Activated T-cell treated with anti-CD3 and anti-CD28 coated beads, Interleukin-2, amount 50 U/mL, for 48 hours (primary cell): ENCODE measurements around the gene S1PR1.
A peak's percentile ranks its signal among the peaks of the same experiment; 100 is the strongest.

Experiments used
- DNase-seq, 2 experiments: peaks; one replicate each; pipeline ENCODE4 v3.0.0-alpha.2; 2020

Gene S1PR1

DNA sequence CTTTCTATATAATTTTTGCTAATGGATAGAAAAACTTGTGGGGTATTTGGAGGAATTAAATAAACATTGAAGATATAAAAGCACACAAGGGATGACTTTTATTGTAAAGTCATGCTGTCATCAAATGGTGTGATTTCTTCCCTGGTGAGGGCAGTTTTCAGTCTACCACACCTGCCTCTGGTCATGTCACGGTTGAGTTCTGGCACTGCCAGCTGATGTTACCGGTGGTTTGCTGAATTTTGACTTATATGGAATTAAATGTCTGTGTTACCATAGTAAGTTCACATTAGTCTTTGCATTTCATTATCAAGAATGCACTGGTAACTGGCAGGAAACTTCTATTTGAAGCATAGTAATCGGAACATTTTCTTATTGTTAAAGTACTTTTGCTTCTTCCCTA, 13.4 kb downstream of the S1PR1 start:
- no peak for DNase-seq

GRCh38 chr1:101250656-101251272, 13.9 kb downstream of the S1PR1 start:
- no peak for DNase-seq

GRCh38 chr1:101251504-101251903, 14.7 kb downstream of the S1PR1 start:
- no peak for DNase-seq

- peak in 1 of 2 experiments; percentile 40 for DNase-seq
Observed at GRCh38 chr1:101253976-101254674, 17.3 kb downstream of the S1PR1 start.

- DNase-seq: peak in 1 of 2 experiments; percentile 33
Observed at GRCh38 chr1:101257500-101258325, 20.9 kb downstream of the S1PR1 start.

DNA sequence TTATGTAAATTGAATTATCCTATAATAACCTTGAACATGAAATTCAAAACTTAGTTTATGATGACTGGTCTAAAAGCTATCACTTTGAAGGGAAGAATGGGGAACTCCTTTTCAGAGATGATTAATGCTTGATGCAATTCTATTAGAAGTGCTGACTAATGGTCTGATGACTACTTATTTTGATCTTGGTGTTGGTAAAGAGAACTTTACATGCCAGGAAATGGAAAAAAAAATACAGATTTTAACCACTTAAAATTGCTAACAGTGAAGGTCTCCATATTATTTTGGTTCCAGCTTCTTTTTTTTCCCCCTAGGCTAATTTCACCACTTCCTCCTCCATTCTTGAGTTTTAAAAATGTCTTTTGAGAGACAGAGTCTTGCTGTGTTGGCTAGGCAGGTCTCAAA, 22.9 kb downstream of the S1PR1 start:
- DNase-seq: no peak

- no peak for DNase-seq
Observed at GRCh38 chr1:101260556-101261350, 23.9 kb downstream of the S1PR1 start.

DNA sequence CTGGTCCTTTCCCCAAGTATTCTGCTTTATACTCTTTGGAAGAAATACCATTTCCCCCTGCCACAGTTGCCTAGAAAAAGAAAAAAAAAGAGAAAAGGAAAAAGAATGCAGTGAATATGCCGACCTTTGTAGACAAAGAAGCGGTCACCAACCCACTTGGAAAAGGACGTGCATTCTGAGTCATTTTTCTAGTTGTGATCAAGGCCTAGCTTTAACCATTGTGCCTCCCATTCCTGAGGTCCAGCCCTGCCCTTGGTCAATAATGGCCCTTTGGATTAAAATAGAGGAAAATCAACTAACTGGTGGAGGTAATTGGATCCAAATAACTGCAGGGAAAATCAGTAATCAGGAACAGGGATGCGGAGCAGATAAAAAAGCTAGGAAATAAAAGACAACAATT, 24.8 kb downstream of the S1PR1 start:
- peak in 1 of 2 experiments; percentile 16 for DNase-seq

DNA sequence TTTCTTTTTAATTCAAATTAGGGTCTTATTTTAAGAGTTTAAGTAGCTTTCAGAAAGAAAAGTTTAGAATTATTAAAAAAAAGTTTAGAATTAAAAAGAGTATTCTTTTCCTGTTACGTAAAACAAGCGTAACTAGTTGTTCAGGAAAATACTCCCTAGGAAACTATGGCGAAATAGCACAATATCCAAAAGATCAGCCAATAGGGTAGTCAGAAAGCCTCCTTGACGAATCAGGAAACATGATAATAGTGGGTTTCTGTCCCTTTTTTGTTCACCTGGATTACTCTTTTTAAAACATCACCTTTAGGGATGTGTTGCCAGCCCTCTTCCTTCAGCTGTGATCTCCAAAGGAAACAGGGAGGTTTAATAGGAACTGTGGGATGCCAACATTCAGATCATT, 25.2 kb downstream of the S1PR1 start:
- no peak for DNase-seq

- peak in 1 of 2 experiments; percentile 18 for DNase-seq
Observed at GRCh38 chr1:101262630-101263348, 26.0 kb downstream of the S1PR1 start.

DNA sequence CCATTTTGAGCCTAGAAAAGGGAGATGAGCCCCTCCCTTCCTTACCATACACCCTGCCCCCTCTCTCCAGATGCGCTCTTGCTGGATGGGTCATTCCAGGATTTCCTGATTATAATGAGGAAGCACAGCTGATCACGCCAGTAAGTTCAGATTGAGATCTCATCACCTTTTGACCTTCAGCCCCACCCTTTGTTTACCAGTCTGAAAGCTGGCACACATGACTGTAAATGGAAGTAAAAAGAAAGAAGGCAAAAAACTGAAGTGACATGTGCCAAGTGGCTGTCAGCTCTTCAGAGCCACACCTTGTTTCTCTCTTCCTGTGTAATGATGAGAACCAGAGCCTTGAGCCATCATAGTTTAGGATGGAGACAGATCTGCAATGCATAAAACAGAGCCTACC, 27.9 kb downstream of the S1PR1 start:
- peak in 1 of 2 experiments; percentile 18 for DNase-seq

- DNase-seq: no peak
Observed at GRCh38 chr1:101265684-101266083, 28.9 kb downstream of the S1PR1 start.

DNA sequence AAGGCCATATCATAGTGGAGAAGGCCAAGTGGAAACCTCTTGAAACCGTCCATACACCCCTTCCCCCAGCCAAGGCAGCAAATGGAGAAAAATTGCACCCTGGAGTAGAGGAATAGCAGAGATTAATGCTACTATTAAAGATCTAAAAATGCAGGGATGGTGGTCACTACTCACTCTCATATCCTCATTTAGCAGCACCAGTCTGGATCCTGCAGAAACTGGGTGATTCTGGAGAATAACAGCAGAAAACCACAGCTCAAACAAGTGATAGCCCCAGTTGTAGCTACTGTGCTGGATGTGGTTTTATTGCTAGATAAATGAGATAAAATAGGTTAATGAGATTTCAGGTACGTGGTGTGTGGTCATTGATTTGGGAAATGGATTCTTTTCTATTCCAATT, 30.3 kb downstream of the S1PR1 start:
- DNase-seq: no peak

DNA sequence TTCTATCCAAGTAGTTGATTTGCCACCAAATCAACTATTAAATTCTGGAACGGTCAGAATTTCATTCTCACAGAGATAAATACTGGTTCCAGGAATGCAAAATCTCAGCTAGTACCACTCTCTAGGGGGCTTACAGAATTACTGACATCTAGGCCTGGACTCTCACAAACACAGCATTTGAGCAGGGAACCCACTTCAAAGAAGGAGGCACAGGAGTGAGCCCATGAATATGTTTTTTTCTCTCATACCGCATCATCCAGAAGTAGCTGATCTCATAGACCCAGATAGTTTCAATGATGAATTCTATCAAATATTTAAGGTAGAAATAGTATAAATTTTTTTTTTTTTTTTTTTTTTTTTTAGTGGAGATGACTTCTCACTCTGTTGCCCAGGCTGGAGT, 32.1 kb downstream of the S1PR1 start:
- DNase-seq: no peak

DNA sequence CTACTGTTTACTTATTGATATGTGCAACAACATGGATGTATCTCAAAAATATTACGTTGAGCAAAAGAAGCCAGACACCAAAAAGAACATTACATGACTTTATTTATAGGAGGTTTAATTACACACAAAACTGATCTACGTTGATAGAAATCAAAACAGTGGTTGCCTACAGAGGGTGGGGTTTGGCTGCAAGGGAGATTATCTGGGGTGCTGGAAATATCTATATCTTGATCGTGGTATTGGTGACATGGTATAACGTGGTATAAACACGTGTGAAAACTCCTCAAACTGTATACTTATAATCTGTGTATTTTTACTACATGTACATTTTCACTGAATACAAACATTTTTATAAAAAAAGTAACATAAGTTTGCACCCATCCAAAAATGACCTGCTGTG, 38.9 kb downstream of the S1PR1 start:
- DNase-seq: no peak

DNA sequence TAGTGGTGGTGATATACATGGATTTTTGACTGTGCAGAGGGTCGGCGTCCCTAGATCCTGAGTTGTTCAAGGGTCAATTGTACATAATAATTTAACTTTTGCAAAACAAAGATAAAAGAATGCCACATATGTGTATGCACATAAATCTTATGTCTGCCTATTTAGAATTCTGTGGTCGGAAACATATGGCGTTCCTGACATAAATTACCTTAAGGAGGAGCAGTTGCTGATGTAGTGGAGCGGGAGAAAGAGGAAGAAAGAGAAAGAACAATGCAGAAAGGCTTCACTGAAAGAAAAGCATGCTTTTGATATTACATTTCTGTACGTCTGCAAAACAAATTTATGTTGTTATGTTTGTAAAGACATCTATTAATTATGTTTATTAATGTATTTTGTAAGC, 40.0 kb downstream of the S1PR1 start:
- no peak for DNase-seq

DNA sequence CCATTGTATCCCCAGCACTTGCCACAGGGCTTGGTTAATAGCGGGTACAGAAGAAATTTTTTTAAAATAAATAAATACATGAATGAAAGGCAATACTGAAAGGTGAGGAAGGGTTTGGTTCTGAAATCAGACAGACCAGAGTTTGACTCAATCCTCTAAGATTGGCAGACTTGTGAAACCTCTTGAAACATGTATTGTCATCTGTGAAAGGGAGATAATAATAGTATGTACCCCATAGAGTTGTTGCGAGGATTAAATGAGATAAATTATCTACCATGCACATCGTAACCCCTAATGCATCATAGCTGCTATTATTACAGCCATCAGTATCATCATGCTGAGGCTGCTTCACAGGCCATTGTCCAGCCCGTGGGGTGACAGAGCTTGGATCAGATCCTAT, 41.4 kb downstream of the S1PR1 start:
- no peak for DNase-seq

- no peak for DNase-seq
Observed at GRCh38 chr1:101278845-101279244, 42.0 kb downstream of the S1PR1 start.

GRCh38 chr1:101280049-101280592, 43.3 kb downstream of the S1PR1 start:
- no peak for DNase-seq

DNA sequence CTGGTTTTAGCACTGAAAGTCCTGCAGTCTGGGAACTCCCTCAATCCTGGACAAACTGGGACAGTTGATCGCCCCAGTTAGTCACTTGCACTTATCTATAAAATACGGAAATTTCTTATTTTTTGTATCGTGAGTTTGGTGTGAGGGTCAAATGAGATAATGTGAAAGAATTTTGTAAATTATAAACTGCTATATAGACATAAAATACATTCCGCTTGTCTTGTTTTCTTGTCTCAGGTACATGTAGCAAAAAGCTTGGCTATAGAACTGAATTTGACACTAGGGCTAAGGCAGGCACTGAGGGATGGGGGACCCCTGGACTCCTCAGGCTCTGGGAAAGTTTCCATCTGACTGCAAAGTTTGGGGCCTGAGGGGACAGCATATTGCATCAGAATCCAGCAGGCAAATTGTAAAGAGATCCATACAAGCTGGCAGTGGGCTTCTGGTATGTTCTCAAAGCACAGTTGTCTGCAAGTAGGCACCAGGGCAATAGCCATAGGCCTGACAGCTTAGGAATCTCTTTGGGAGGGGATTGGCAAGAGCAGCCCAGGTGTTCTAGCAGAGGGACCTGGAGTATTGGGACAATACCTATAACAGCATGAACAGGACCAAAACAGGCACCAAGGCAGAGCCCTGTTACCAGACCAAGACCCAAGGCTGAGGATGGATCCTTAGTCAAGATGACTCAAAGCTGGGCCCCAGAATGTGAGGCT, 44.3 kb downstream of the S1PR1 start:
- no peak for DNase-seq

DNA sequence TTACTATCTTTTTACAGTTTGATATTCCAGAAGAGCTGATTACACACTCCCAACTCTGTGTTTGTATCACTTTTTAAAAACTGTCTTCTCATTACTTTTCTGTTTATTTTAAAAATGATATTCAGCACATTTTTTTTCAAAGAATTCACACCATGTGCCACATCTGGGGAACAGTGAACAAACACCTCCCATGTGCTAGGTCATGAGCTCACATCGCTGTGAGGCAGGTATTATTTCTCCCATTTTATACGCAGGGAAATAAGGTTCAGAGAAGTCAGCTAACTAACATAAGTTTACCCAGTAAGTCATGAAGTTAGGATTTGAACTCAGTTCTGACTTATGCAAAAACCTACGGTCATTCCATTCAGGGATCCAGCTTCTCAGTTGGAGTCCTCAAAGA, 44.9 kb downstream of the S1PR1 start:
- DNase-seq: no peak
